Smooth muscle cell (in vitro differentiated cells): ENCODE data around the gene PCBP4. TPM values are rescaled to one million over a fixed set of nuclear protein-coding genes. Genes with fewer than 3 reads are reported as not detected.
"Not testable (repeated sequence)": the region's sequence is repeated elsewhere in the genome, so short reads cannot be mapped to it uniquely, and the experiment has no call there.

Experiments
- DNase-seq: peaks from one replicate; lab custom pipeline; 2025; ENCODE audit not compliant: unreplicated experiment; lab: John Stamatoyannopoulos, UW
- H2AFZ ChIP-seq: fragments of 200-600 bp; sonication (generic); 2 replicates; pipeline ENCODE4 v1.6.0; 2016; ENCODE audit warnings: antibody characterized with exemption, low read depth, mild to moderate bottlenecking
- H3F3A ChIP-seq: fragments of 200-600 bp; sonication (generic); 2 replicates; pipeline ENCODE4 v1.6.0; 2017; ENCODE audit warnings: antibody characterized with exemption, low read depth
- H3K27ac ChIP-seq: fragments of 200-600 bp; sonication (generic); 2 replicates; pipeline ENCODE4 v1.5.1; 2016; ENCODE audit warnings: low read depth, mild to moderate bottlenecking
- H3K27me3 ChIP-seq: fragments of 200-600 bp; sonication (generic); 2 replicates; pipeline ENCODE4 v1.6.1; 2016; ENCODE audit warnings: low read depth, mild to moderate bottlenecking
- H3K36me3 ChIP-seq: fragments of 200-600 bp; sonication (generic); 2 replicates; pipeline ENCODE4 v1.5.1; 2016; ENCODE audit warnings: low read depth
- H3K4me1 ChIP-seq: fragments of 200-600 bp; sonication (generic); 2 replicates; pipeline ENCODE4 v1.5.1; 2016; ENCODE audit warnings: low read depth
- H3K4me2 ChIP-seq: fragments of 200-600 bp; sonication (generic); 2 replicates; pipeline ENCODE4 v1.6.0; 2016; ENCODE audit warnings: mild to moderate bottlenecking
- H3K4me3 ChIP-seq: fragments of 200-600 bp; sonication (generic); 2 replicates; pipeline ENCODE4 v1.5.1; 2016; ENCODE audit warnings: mild to moderate bottlenecking
- H3K79me2 ChIP-seq: fragments of 200-600 bp; sonication (generic); 2 replicates; pipeline ENCODE4 v1.6.0; 2016; ENCODE audit warnings: low read depth, mild to moderate bottlenecking
- H3K9ac ChIP-seq: fragments of 200-600 bp; sonication (generic); 2 replicates; pipeline ENCODE4 v1.6.0; 2016; ENCODE audit warnings: low read depth
- H3K9me3 ChIP-seq: fragments of 200-600 bp; sonication (generic); replicated peaks from 2 replicates; pipeline ENCODE4 v1.5.1; 2016; ENCODE audit warnings: low read depth
- H4K20me1 ChIP-seq: fragments of 200-600 bp; sonication (generic); 2 replicates; pipeline ENCODE4 v1.6.0; 2016; ENCODE audit warnings: low read depth
- CTCF ChIP-seq: fragments of 200-600 bp; sonication (generic); IDR thresholded peaks from 2 replicates; pipeline ENCODE4 v1.5.1; 2017; ENCODE audit warnings: borderline replicate concordance, mild to moderate bottlenecking, antibody characterized with exemption; ENCODE audit not compliant: insufficient read depth, poor library complexity, severe bottlenecking
- WGBS: methylation state at CpG from one replicate; pipeline ENCODE4 v1.1.7; 2016; ENCODE audit warnings: low lambda C conversion rate; 5-methylcytosine and 5-hydroxymethylcytosine counted together
- polyA plus RNA-seq: library from polyadenylated mRNA; unstranded; fragments of >200 nt; fragmentation: Nextera tagmentation; extraction: Ambion mirVana; gene quantifications from 2 replicates; pipeline ENCODE4 v1.2.1, GENCODE V29; 2016
- total RNA-seq: library from RNA; depleted of rRNA; stranded (reverse); fragments of >200 nt; gene quantifications from 2 replicates; pipeline ENCODE4 v1.2.3, GENCODE V29; 2014

Gene PCBP4
- total and polyA plus RNA-seq, 2 experiments from 2014 or later, result 42.6 to 81.2 TPM

GRCh38 chr3:51929420-51930003, 37.7 kb downstream of the PCBP4 start:
- Histone ChIP-seq H3K9me3 (no peaks in the 10 kb centered on the region), H3F3A (no peaks in the 10 kb centered on the region), H3K27me3 (no peaks in the 10 kb centered on the region), H3K27ac (no peak overlapping the region), H3K79me2 (no peaks in the 10 kb centered on the region), H3K36me3 (no peaks in the 10 kb centered on the region), H3K9ac (no peak overlapping the region), H4K20me1 (no peaks in the 10 kb centered on the region), H3K4me2 (no peak overlapping the region), H2AFZ (no peak overlapping the region), H3K4me3 (no peak overlapping the region), H3K4me1 (no peaks in the 10 kb centered on the region)
- TF ChIP-seq CTCF, result no peak
- 84% methylated on average over 5 of the region's 5 CpGs for WGBS
- no peak for DNase-seq

GRCh38 chr3:51928981-51929380, 38.3 kb downstream of the PCBP4 start:
- not testable (repeated sequence) for H3K4me1 ChIP-seq, DNase-seq
- 94% methylated on average over 3 of the region's 3 CpGs for WGBS

GRCh38 chr3:51928438-51928837, 38.8 kb downstream of the PCBP4 start:
- Histone ChIP-seq H3K4me3 (no peak overlapping the region), H3K9ac (no peak overlapping the region), H3K4me1 (no peaks in the 10 kb centered on the region), H3K27me3 (no peaks in the 10 kb centered on the region), H2AFZ (no peak overlapping the region), H3K27ac (no peak overlapping the region), H4K20me1 (no peaks in the 10 kb centered on the region), H3K4me2 (no peak overlapping the region), H3K79me2 (no peaks in the 10 kb centered on the region), H3K9me3 (no peaks in the 10 kb centered on the region), H3F3A (no peaks in the 10 kb centered on the region), H3K36me3 (no peaks in the 10 kb centered on the region)
- WGBS, result 97% methylated on average over 7 of the region's 7 CpGs
- DNase-seq, result no peak
- TF ChIP-seq CTCF, result no peak

More at GRCh38 chr3:51928981-51929380, 38.3 kb downstream of the PCBP4 start:
- H3F3A ChIP-seq, H2AFZ ChIP-seq, H3K4me2 ChIP-seq, H3K9me3 ChIP-seq, H4K20me1 ChIP-seq, H3K36me3 ChIP-seq, H3K79me2 ChIP-seq, H3K4me3 ChIP-seq, H3K9ac ChIP-seq, H3K27ac ChIP-seq, H3K27me3 ChIP-seq: not testable (repeated sequence)

GRCh38 chr3:51927061-51927977, 39.9 kb downstream of the PCBP4 start:
- DNase-seq, result no peak
- no peaks in the 10 kb centered on the region for H3F3A ChIP-seq
- no peaks in the 10 kb centered on the region for H4K20me1 ChIP-seq
- no peak overlapping the region for H3K9ac ChIP-seq
- H3K4me2 ChIP-seq, result no peak overlapping the region
- H3K36me3 ChIP-seq, result no peaks in the 10 kb centered on the region
- no peak overlapping the region for H3K27ac ChIP-seq
- no peaks in the 10 kb centered on the region for H3K9me3 ChIP-seq
- H3K4me1 ChIP-seq, result no peaks in the 10 kb centered on the region
- H3K4me3 ChIP-seq, result no peak overlapping the region
- TF ChIP-seq CTCF, result no peak
- H3K27me3 ChIP-seq, result no peaks in the 10 kb centered on the region
- WGBS, result 97% methylated on average over 5 of the region's 5 CpGs
- no peaks in the 10 kb centered on the region for H3K79me2 ChIP-seq
- no peak overlapping the region for H2AFZ ChIP-seq
